GM23338 (cell line): Measurements from ENCODE around the gene C19orf47. TPM values are rescaled to one million over a fixed set of nuclear protein-coding genes. Genes with fewer than 3 reads are reported as not detected.

Experiments
- ATAC-seq: fragments of 200-7000 bp; cut with Tn5 transposase; 3 replicates; pipeline ENCODE4 v1.9.1; 2020
- DNase-seq: peaks from one replicate; pipeline ENCODE4 v3.0.0-alpha.2; 2015; ENCODE audit warnings: low spot score
- H2AFZ ChIP-seq: fragments of 200-600 bp; sonication (generic); 2 replicates; pipeline ENCODE4 v1.8.0; 2016; ENCODE audit warnings: antibody characterized with exemption, mild to moderate bottlenecking, moderate library complexity
- H3F3A ChIP-seq: fragments of 200-600 bp; sonication (generic); replicated peaks from 2 replicates; pipeline ENCODE4 v1.8.0; 2017; ENCODE audit warnings: antibody characterized with exemption, mixed run types, low read depth
- H3K27ac ChIP-seq: fragments of 200-600 bp; sonication (generic); 2 replicates; pipeline ENCODE4 v1.6.1; 2016; ENCODE audit warnings: low read depth
- H3K27me3 ChIP-seq: fragments of 200-600 bp; sonication (generic); 2 replicates; pipeline ENCODE4 v1.8.0; 2016; ENCODE audit warnings: mild to moderate bottlenecking, mixed run types, moderate library complexity; ENCODE audit not compliant: insufficient read depth
- H3K36me3 ChIP-seq: fragments of 200-600 bp; sonication (generic); 2 replicates; pipeline ENCODE4 v1.8.0; 2016; ENCODE audit warnings: mild to moderate bottlenecking; ENCODE audit not compliant: insufficient read depth
- H3K4me1 ChIP-seq: fragments of 200-600 bp; sonication (generic); 2 replicates; pipeline ENCODE4 v1.8.0; 2016; ENCODE audit warnings: mild to moderate bottlenecking, moderate library complexity; ENCODE audit not compliant: insufficient read depth
- H3K4me2 ChIP-seq: fragments of 200-600 bp; sonication (generic); 2 replicates; pipeline ENCODE4 v1.7.1; 2017; ENCODE audit warnings: mixed run types
- H3K4me3 ChIP-seq: fragments of 200-600 bp; sonication (generic); 2 replicates; pipeline ENCODE4 v1.6.1; 2016; ENCODE audit warnings: mixed run types
- H3K79me2 ChIP-seq: fragments of 200-600 bp; sonication (generic); replicated peaks from 2 replicates; pipeline ENCODE4 v1.8.0; 2017; ENCODE audit warnings: mild to moderate bottlenecking; ENCODE audit not compliant: insufficient read depth
- H3K9me2 ChIP-seq: fragments of 200-600 bp; sonication (generic); 2 replicates; pipeline ENCODE4 v1.8.0; 2017; ENCODE audit not compliant: insufficient read depth
- H4K20me1 ChIP-seq: fragments of 200-600 bp; sonication (generic); replicated peaks from 2 replicates; pipeline ENCODE4 v1.8.0; 2017; ENCODE audit warnings: mild to moderate bottlenecking; ENCODE audit not compliant: insufficient read depth
- H3K27ac Mint-ChIP-seq: 2 replicates; pipeline ENCODE4 v1.8.0; 2020; ENCODE audit warnings: inconsistent platforms, mild to moderate bottlenecking, moderate library complexity, mixed read lengths
- H3K27me3 Mint-ChIP-seq: 3 replicates; pipeline ENCODE4 v1.8.0; 2022; ENCODE audit warnings: low read depth, mild to moderate bottlenecking, moderate library complexity, mixed read lengths, inconsistent platforms; ENCODE audit not compliant: insufficient read depth, poor library complexity
- H3K36me3 Mint-ChIP-seq: 3 replicates; pipeline ENCODE4 v1.8.0; 2021; ENCODE audit warnings: low read depth, mild to moderate bottlenecking, inconsistent platforms, moderate library complexity, mixed read lengths
- H3K4me1 Mint-ChIP-seq: 3 replicates; pipeline ENCODE4 v1.8.0; 2020; ENCODE audit warnings: mild to moderate bottlenecking, inconsistent platforms, mixed read lengths
- H3K4me3 Mint-ChIP-seq: 3 replicates; pipeline ENCODE4 v1.8.0; 2021; ENCODE audit warnings: moderate library complexity, mild to moderate bottlenecking, inconsistent platforms, mixed read lengths
- H3K9me3 Mint-ChIP-seq: 3 replicates; pipeline ENCODE4 v1.8.0; 2020; ENCODE audit warnings: moderate library complexity, mild to moderate bottlenecking, inconsistent platforms, mixed read lengths
- CREB1 ChIP-seq: fragments of 250-450 bp; sonication (Bioruptor Pico); IDR thresholded peaks from 2 replicates; pipeline ENCODE4 v1.5.0; 2020; ENCODE audit warnings: low read depth, mild to moderate bottlenecking, moderate library complexity
- EZH2 ChIP-seq: fragments of 200-600 bp; sonication (generic); IDR thresholded peaks from one replicate; pipeline ENCODE4 v1.8.0; 2017; ENCODE audit warnings: antibody characterized with exemption, mild to moderate bottlenecking, low read depth; ENCODE audit not compliant: unreplicated experiment
- EZH2phosphoT487 ChIP-seq: fragments of 200-600 bp; sonication (generic); IDR thresholded peaks from one replicate; pipeline ENCODE4 v1.8.1; 2018; ENCODE audit warnings: antibody characterized with exemption; ENCODE audit not compliant: unreplicated experiment
- JUNB ChIP-seq: IDR thresholded peaks from one replicate; pipeline ENCODE4 v1.6.1; 2016; ENCODE audit warnings: antibody characterized with exemption; ENCODE audit not compliant: unreplicated experiment
- NANOG ChIP-seq: IDR thresholded peaks from 2 replicates; pipeline ENCODE4 v1.6.1; 2016; ENCODE audit warnings: antibody characterized with exemption, borderline replicate concordance
- POLR2AphosphoS5 ChIP-seq: IDR thresholded peaks from 2 replicates; pipeline ENCODE4 v1.6.1; 2016; ENCODE audit warnings: antibody characterized with exemption, low read depth
- STAT1 ChIP-seq: IDR thresholded peaks from one replicate; pipeline ENCODE4 v1.6.1; 2016; ENCODE audit warnings: antibody characterized with exemption; ENCODE audit not compliant: unreplicated experiment
- ZNF114 ChIP-seq: fragments of 250-450 bp; sonication (Bioruptor Pico); IDR thresholded peaks from 2 replicates; pipeline ENCODE4 v1.5.0; 2020; ENCODE audit warnings: mild to moderate bottlenecking, moderate library complexity
- ZNF331 ChIP-seq: fragments of 250-450 bp; sonication (Bioruptor Pico); IDR thresholded peaks from 2 replicates; pipeline ENCODE4 v1.5.0; 2020; ENCODE audit warnings: low read depth, mild to moderate bottlenecking, moderate library complexity
- polyA plus RNA-seq: library from polyadenylated mRNA; unstranded; fragments of >200 nt; fragmentation: Nextera tagmentation; extraction: Ambion mirVana; gene quantifications from 2 replicates; pipeline ENCODE4 v1.2.1, GENCODE V29; 2016
- total RNA-seq: library from RNA; depleted of rRNA; stranded (reverse); fragments of >200 nt; shearing (Covaris generic); gene quantifications from 2 replicates; pipeline ENCODE4 v1.2.3, GENCODE V29; 2014
- TF ChIP-seq, protein P1 (sequence below): IDR thresholded peaks from one replicate; pipeline ENCODE4 v1.6.1; 2018; ENCODE audit warnings: antibody characterized with exemption; ENCODE audit not compliant: unreplicated experiment
- TF ChIP-seq, protein P2 (sequence below): fragments of 250-450 bp; sonication (Bioruptor Pico); IDR thresholded peaks from 2 replicates; pipeline ENCODE4 v1.5.0; 2020; ENCODE audit warnings: mild to moderate bottlenecking, moderate library complexity
- TF ChIP-seq, protein P3 (sequence below): IDR thresholded peaks from 2 replicates; pipeline ENCODE4 v1.6.1; 2016; ENCODE audit warnings: antibody characterized with exemption
- TF ChIP-seq, protein P4 (sequence below), 2 experiments: fragments of 200-600 bp in 1 of 2; sonication (generic) in 1 of 2; conservative IDR thresholded peaks; 2 replicates each; pipeline versions ENCODE4 v1.5.1 to v1.6.1; 2016 to 2017; ENCODE audit warnings: antibody characterized with exemption in 2 of 2, low read depth in 2 of 2, mild to moderate bottlenecking in 2 of 2, moderate library complexity in 1 of 2

Gene C19orf47
- total and polyA plus RNA-seq, 2 experiments from 2014 or later: 13.1 to 26.6 TPM

DNA sequence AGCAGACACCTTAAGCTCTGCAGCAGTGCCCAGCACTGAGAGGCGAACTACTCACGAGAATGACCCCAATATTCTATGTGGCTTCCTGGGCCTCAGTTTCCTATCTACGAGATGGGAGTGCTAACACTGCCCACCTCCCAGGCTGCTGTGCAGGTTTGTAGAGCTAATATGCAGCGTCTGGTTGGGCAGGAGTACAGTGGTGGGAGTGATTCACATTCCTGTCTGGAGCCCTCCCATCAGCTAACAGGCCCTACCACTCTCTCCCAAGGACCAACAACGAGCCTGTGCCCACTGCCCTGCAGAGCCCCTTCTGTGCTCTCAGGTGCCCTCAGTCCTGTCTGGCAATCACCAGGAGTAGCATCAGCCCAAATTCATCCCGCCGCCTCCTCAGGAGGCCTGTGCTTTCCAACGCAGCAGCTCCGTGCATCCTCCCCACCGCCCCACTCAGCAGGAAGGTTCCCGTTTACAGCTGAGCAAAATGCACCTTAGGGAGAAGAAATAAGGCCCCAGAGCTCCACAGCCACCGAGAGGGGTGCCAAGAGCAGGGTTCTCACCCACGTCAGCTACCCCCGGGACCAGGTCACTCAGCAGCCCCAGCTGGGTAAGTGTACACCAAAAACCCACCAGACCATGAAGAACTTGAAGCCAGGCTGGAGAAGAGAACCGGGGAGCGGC is 69.7 kb downstream of the C19orf47 start:
- Mint-ChIP-seq H3K9me3 (no peaks in the 10 kb centered on the region; the same call in 2 of the 3 replicates), H3K36me3 (no peaks in the 10 kb centered on the region), H3K27me3 (peaks cover 7% of the 10 kb centered on the region), H3K27ac (no peak overlapping the region), H3K4me3 (no peak overlapping the region), H3K4me1 (peaks cover 54% of the 10 kb centered on the region)
- Histone ChIP-seq H3K79me2 (peaks cover 92% of the 10 kb centered on the region), H3K4me1 (peaks cover 21% of the 10 kb centered on the region), H3K9me2 (no peaks in the 10 kb centered on the region), H4K20me1 (peaks cover 10% of the 10 kb centered on the region; the same call in 1 of the 2 replicates), H3K27me3 (no peaks in the 10 kb centered on the region), H3K4me3 (no peak overlapping the region), H3K4me2 (no peak overlapping the region), H2AFZ (no peak overlapping the region), H3K36me3 (no peaks in the 10 kb centered on the region), H3F3A (no peaks in the 10 kb centered on the region), H3K27ac (no peak overlapping the region)
- DNase-seq: no peak
- TF ChIP-seq EZH2 (no peak), POLR2AphosphoS5 (no peak), NANOG (no peak), STAT1 (no peak), ZNF114 (CRISPR knock-in tag) (no peak), CREB1 (CRISPR knock-in tag) (no peak), EZH2phosphoT487 (no peak), ZNF331 (CRISPR knock-in tag) (no peak), JUNB (no peak)
- TF ChIP-seq, protein P1, sequence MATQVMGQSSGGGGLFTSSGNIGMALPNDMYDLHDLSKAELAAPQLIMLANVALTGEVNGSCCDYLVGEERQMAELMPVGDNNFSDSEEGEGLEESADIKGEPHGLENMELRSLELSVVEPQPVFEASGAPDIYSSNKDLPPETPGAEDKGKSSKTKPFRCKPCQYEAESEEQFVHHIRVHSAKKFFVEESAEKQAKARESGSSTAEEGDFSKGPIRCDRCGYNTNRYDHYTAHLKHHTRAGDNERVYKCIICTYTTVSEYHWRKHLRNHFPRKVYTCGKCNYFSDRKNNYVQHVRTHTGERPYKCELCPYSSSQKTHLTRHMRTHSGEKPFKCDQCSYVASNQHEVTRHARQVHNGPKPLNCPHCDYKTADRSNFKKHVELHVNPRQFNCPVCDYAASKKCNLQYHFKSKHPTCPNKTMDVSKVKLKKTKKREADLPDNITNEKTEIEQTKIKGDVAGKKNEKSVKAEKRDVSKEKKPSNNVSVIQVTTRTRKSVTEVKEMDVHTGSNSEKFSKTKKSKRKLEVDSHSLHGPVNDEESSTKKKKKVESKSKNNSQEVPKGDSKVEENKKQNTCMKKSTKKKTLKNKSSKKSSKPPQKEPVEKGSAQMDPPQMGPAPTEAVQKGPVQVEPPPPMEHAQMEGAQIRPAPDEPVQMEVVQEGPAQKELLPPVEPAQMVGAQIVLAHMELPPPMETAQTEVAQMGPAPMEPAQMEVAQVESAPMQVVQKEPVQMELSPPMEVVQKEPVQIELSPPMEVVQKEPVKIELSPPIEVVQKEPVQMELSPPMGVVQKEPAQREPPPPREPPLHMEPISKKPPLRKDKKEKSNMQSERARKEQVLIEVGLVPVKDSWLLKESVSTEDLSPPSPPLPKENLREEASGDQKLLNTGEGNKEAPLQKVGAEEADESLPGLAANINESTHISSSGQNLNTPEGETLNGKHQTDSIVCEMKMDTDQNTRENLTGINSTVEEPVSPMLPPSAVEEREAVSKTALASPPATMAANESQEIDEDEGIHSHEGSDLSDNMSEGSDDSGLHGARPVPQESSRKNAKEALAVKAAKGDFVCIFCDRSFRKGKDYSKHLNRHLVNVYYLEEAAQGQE: no peak
- TF ChIP-seq, protein P2, sequence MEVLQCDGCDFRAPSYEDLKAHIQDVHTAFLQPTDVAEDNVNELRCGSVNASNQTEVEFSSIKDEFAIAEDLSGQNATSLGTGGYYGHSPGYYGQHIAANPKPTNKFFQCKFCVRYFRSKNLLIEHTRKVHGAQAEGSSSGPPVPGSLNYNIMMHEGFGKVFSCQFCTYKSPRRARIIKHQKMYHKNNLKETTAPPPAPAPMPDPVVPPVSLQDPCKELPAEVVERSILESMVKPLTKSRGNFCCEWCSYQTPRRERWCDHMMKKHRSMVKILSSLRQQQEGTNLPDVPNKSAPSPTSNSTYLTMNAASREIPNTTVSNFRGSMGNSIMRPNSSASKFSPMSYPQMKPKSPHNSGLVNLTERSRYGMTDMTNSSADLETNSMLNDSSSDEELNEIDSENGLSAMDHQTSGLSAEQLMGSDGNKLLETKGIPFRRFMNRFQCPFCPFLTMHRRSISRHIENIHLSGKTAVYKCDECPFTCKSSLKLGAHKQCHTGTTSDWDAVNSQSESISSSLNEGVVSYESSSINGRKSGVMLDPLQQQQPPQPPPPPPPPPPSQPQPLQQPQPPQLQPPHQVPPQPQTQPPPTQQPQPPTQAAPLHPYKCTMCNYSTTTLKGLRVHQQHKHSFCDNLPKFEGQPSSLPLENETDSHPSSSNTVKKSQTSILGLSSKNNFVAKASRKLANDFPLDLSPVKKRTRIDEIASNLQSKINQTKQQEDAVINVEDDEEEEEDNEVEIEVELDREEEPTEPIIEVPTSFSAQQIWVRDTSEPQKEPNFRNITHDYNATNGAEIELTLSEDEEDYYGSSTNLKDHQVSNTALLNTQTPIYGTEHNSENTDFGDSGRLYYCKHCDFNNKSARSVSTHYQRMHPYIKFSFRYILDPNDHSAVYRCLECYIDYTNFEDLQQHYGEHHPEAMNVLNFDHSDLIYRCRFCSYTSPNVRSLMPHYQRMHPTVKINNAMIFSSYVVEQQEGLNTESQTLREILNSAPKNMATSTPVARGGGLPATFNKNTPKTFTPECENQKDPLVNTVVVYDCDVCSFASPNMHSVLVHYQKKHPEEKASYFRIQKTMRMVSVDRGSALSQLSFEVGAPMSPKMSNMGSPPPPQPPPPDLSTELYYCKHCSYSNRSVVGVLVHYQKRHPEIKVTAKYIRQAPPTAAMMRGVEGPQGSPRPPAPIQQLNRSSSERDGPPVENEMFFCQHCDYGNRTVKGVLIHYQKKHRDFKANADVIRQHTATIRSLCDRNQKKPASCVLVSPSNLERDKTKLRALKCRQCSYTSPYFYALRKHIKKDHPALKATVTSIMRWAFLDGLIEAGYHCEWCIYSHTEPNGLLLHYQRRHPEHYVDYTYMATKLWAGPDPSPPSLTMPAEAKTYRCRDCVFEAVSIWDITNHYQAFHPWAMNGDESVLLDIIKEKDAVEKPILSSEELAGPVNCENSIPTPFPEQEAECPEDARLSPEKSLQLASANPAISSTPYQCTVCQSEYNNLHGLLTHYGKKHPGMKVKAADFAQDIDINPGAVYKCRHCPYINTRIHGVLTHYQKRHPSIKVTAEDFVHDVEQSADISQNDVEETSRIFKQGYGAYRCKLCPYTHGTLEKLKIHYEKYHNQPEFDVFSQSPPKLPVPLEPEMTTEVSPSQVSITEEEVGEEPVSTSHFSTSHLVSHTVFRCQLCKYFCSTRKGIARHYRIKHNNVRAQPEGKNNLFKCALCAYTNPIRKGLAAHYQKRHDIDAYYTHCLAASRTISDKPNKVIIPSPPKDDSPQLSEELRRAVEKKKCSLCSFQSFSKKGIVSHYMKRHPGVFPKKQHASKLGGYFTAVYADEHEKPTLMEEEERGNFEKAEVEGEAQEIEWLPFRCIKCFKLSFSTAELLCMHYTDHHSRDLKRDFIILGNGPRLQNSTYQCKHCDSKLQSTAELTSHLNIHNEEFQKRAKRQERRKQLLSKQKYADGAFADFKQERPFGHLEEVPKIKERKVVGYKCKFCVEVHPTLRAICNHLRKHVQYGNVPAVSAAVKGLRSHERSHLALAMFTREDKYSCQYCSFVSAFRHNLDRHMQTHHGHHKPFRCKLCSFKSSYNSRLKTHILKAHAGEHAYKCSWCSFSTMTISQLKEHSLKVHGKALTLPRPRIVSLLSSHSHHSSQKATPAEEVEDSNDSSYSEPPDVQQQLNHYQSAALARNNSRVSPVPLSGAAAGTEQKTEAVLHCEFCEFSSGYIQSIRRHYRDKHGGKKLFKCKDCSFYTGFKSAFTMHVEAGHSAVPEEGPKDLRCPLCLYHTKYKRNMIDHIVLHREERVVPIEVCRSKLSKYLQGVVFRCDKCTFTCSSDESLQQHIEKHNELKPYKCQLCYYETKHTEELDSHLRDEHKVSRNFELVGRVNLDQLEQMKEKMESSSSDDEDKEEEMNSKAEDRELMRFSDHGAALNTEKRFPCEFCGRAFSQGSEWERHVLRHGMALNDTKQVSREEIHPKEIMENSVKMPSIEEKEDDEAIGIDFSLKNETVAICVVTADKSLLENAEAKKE (CRISPR knock-in tag): no peak
- TF ChIP-seq, protein P3, sequence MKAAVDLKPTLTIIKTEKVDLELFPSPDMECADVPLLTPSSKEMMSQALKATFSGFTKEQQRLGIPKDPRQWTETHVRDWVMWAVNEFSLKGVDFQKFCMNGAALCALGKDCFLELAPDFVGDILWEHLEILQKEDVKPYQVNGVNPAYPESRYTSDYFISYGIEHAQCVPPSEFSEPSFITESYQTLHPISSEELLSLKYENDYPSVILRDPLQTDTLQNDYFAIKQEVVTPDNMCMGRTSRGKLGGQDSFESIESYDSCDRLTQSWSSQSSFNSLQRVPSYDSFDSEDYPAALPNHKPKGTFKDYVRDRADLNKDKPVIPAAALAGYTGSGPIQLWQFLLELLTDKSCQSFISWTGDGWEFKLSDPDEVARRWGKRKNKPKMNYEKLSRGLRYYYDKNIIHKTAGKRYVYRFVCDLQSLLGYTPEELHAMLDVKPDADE: no peak
- TF ChIP-seq, protein P4, sequence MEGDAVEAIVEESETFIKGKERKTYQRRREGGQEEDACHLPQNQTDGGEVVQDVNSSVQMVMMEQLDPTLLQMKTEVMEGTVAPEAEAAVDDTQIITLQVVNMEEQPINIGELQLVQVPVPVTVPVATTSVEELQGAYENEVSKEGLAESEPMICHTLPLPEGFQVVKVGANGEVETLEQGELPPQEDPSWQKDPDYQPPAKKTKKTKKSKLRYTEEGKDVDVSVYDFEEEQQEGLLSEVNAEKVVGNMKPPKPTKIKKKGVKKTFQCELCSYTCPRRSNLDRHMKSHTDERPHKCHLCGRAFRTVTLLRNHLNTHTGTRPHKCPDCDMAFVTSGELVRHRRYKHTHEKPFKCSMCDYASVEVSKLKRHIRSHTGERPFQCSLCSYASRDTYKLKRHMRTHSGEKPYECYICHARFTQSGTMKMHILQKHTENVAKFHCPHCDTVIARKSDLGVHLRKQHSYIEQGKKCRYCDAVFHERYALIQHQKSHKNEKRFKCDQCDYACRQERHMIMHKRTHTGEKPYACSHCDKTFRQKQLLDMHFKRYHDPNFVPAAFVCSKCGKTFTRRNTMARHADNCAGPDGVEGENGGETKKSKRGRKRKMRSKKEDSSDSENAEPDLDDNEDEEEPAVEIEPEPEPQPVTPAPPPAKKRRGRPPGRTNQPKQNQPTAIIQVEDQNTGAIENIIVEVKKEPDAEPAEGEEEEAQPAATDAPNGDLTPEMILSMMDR (conservative IDR thresholded peaks at IDR 0.05; ENCODE audit: low read depth in 2 of 2): no peak
- no peak for ATAC-seq
